LoVo (cell line): ENCODE data around the gene NKAIN2.
"Not testable (repeated sequence)": the region's sequence is repeated elsewhere in the genome, so short reads cannot be mapped to it uniquely, and the experiment has no call there.

ENCODE experiments used
- DNase-seq: peaks from one replicate; pipeline ENCODE4 v3.0.0-alpha.2; 2016; ENCODE audit warnings: low spot score

Gene NKAIN2

GRCh38 chr6:124438546-124439065 is 634.9 kb downstream of the NKAIN2 start:
- no peak for DNase-seq

GRCh38 chr6:124441450-124441849 is 637.8 kb downstream of the NKAIN2 start:
- no peak for DNase-seq

GRCh38 chr6:124443541-124443940 is 639.9 kb downstream of the NKAIN2 start:
- DNase-seq, result no peak

GRCh38 chr6:124445581-124445980 is 641.9 kb downstream of the NKAIN2 start:
- no peak for DNase-seq

GRCh38 chr6:124446961-124447360 is 643.3 kb downstream of the NKAIN2 start:
- DNase-seq, result no peak

GRCh38 chr6:124459268-124459667 is 655.6 kb downstream of the NKAIN2 start:
- DNase-seq, result no peak

- no peak for DNase-seq
These were observed 659.1 kb downstream of the NKAIN2 start for GRCh38 chr6:124462750-124463149.

- no peak for DNase-seq
These were observed 659.6 kb downstream of the NKAIN2 start for GRCh38 chr6:124463271-124463670.

- DNase-seq, result not testable (repeated sequence)
These were observed 660.9 kb downstream of the NKAIN2 start for GRCh38 chr6:124464600-124464999.

DNA sequence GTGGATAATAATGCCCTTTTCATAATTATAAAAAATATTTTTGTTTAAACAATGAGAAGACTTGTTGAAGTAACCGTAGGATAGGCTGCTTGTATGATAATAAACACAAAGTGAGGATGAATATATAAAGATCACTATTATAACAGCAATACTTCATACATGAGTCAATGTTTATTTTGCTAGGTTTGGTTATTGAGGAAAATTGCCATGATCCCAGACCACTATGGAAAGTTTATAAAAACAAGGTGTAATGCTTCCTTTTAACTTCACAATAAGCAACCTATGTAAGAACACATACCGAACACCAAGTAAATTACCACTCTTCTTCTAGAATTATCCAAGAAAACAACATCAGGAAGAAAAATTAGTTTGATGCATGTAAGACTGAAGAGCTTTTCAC is 663.3 kb downstream of the NKAIN2 start:
- DNase-seq, result no peak

DNA sequence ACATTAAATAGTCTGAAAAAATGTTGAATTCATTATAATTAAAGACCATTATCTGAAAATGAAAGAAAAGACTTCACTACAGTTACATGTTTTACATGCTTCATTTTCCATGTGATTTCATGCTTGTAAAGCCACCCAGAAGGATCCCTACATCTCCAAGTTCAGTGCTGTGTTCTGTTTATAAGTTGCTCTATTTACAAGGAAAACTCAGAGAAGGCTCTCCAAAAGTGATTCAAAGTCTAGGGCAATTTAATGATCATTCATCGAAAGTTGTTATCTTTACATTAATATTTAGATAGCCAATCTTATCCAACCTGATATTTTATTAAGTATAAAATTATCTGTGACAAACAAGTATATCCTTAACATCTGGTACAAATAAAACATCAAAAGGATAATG is 663.7 kb downstream of the NKAIN2 start:
- no peak for DNase-seq

- no peak for DNase-seq
These were observed 667.1 kb downstream of the NKAIN2 start for GRCh38 chr6:124470803-124471202.

DNA sequence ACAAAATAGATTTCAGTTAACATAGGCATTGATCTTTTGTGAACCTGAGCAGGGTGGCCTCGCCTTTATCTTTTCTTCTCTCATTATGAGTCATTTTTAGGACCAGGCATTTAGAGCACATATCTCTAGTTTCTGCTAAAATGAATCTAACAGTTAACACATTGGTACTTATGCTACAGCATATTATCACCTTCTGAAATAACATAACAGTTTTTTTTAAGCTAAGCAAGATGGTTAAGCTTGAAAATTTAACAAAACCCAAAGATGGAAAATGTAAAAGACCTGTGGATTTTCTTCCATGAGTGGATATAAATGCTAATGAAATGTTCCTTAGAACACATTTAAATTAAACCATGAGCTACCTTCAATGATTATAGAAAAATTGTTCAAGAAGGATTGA is 671.5 kb downstream of the NKAIN2 start:
- no peak for DNase-seq

- no peak for DNase-seq
These were observed 675.2 kb downstream of the NKAIN2 start for GRCh38 chr6:124478906-124479305.

GRCh38 chr6:124479991-124480430 is 676.3 kb downstream of the NKAIN2 start:
- DNase-seq, result no peak

DNA sequence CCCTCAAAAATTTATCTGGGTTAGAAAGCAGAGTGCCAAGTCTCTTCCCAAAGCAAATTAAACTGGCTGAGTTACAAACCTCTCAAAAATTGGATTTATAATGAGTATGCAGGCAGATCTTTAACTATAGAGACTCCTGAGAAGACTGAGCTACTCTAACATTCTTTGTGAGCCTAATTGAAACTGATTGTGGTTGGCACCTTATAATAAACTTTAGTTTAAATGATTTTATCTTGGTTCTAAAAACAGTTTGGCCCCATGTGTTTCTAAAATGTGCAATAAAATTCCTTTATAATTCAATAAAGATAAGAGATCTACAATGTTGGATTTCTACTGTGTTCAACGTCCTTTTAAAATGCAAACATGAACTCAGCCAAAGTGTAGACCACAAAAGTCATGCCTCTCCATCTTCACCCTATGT is 678.4 kb downstream of the NKAIN2 start:
- DNase-seq, result no peak

DNA sequence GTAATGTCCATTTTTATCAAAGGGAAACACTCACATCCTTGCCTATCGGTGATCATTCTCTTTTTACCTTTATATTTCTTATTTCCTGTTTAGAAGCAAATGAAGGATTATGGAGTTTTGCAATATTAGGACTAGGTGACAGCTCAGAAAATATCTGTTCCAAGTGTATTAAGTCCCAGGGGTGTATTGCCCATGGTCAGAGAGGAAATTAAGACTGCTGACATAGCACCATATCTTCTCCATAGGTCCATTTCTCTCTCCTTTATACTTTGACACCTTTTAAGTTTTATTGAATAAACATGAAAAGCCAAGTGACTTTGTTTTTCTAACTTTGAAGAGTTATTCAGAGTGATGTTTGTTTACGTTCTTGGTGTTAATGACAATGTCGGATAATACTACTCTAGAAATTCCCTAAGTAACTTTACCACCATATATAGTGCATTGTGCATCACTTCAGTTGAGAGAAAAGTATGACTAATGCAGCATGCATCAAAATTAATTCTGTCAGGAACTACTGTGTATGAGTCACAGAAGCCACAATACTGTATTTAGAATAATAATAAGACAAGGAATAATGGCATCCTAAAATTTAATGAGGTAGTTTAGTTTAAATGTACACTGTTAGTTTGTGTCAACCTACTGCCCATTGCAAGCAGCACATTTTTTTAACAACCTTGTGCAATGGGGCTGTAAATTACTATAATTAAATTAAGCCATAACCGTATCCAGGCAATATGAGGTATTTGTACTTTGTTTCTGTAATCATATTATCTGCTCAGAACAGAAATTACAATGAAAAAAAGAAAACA is 684.2 kb downstream of the NKAIN2 start:
- no peak for DNase-seq

- DNase-seq, result no peak
These were observed 686.5 kb downstream of the NKAIN2 start for GRCh38 chr6:124490122-124490521.

DNA sequence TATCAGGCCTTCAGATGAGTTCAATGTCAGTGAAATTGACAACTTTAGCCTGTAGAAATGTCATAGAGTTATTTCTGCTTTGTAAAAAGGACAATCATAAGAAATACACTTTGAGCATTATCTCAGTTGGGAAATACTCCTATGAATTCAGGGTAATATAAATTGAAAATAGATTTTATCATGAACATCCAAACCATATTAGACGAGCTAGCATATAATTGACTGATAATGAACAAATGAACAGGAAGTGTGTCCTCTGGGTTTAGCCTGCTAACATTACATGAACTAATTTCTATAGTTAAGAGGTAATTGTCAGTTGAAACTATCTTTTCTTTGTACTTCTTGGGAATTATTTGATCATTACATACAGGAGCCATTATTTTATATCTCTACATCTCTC is 689.6 kb downstream of the NKAIN2 start:
- DNase-seq, result no peak

GRCh38 chr6:124494956-124495664 is 691.4 kb downstream of the NKAIN2 start:
- DNase-seq, result no peak

DNA sequence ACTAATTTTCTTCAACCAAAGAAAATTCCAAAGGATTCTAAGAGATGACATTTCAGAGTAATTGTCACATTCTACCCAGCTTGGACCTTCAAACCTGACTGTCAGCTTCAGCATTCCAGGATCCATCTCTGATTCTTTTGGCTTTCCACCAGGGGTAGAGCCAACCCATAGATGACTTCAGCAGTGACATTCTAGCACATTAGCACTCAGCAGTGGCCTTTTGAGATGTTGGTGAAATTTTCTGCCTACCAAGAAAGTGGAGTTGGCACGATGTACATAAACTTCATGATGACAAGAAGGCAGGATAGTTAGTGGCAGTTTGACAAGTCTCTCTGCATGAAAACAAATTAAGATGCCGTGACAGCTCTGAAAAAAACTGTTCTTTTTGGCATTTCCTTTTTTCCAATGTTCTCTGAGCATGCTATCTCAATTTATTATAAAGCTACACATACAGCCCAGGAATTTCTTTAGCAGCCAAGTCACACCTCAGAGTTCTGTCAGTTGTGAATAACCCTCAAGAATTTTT is 692.1 kb downstream of the NKAIN2 start:
- DNase-seq, result no peak

DNA sequence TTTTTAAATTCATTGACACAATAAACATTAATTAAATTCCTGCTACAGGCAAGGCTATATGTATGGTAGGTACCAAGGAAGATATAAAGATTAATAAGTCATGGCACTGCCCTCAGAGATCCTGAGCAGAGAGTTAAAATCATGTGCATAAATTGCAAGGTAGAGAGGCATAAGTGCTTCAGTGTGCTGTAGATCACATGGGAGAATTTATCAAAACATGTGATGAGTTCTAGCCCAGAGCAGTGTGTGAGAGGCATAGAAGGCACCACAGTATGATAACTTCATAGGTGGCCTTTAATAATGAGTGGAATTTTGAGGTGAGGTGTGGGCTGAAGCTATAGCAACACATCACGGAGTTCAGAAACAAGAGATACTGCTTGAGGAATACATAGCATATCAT is 692.7 kb downstream of the NKAIN2 start:
- DNase-seq, result no peak

- no peak for DNase-seq
These were observed 708.8 kb downstream of the NKAIN2 start for GRCh38 chr6:124512431-124512830.
